ENCODE data around the gene AP1M1.

AP1M1 gene

GRCh38 chr19:16260812-16261161, 63.1 kb downstream of the AP1M1 start:
- POLR2A ChIA-PET: no interaction called here
- DNase-seq (ENCODE audit: extremely low spot score): no peak

GRCh38 chr19:16261584-16262368, 64.1 kb downstream of the AP1M1 start:
- no peak for TF ChIP-seq SUZ12 (IDR thresholded peaks at IDR 0.05)
- no peak for TF ChIP-seq ELF4 (IDR thresholded peaks at IDR 0.05)
- TF ChIP-seq ARNT (IDR thresholded peaks at IDR 0.05): no peak
- TF ChIP-seq BHLHE40 (IDR thresholded peaks at IDR 0.05; ENCODE audit: borderline replicate concordance): no peak
- no peak for TF ChIP-seq FOXK2 (IDR thresholded peaks at IDR 0.05)
- no peak for TF ChIP-seq CTBP1 (IDR thresholded peaks at IDR 0.05; ENCODE audit: borderline replicate concordance)
- TF ChIP-seq NFRKB (IDR thresholded peaks at IDR 0.05): no peak
- no peak for TF ChIP-seq PKNOX1 (IDR thresholded peaks at IDR 0.05)
- no peak for TF ChIP-seq LEF1 (IDR thresholded peaks at IDR 0.05; ENCODE audit: borderline replicate concordance)
- TF ChIP-seq FOXA1 (IDR thresholded peaks at IDR 0.05): no peak
- TF ChIP-seq ZNF384 (IDR thresholded peaks at IDR 0.05): no peak
- no peak for TF ChIP-seq HDGF (IDR thresholded peaks at IDR 0.05; ENCODE audit: borderline replicate concordance)
- no peak for TF ChIP-seq FOXM1 (IDR thresholded peaks at IDR 0.05; ENCODE audit: borderline replicate concordance)
- no peak for TF ChIP-seq SP1 (IDR thresholded peaks at IDR 0.05)
- no peak for TF ChIP-seq L3MBTL2 (conservative IDR thresholded peaks at IDR 0.05)
- no peak for TF ChIP-seq TARDBP (IDR thresholded peaks at IDR 0.05)
- DNase-seq (ENCODE audit: extremely low spot score): no peak
- ChIA-PET CTCF (no interaction called here), POLR2A (no interaction called here)

More at GRCh38 chr19:16260812-16261161, 63.1 kb downstream of the AP1M1 start:
- CTCF ChIA-PET: no interaction called here
- TF ChIP-seq FOXA1 (IDR thresholded peaks at IDR 0.05) (no peak), ARNT (IDR thresholded peaks at IDR 0.05) (no peak), NFRKB (IDR thresholded peaks at IDR 0.05) (no peak), FOXM1 (IDR thresholded peaks at IDR 0.05; ENCODE audit: borderline replicate concordance) (no peak), SUZ12 (IDR thresholded peaks at IDR 0.05) (no peak), TARDBP (IDR thresholded peaks at IDR 0.05) (no peak), SP1 (IDR thresholded peaks at IDR 0.05) (no peak), L3MBTL2 (conservative IDR thresholded peaks at IDR 0.05) (no peak), ELF4 (IDR thresholded peaks at IDR 0.05) (no peak), LEF1 (IDR thresholded peaks at IDR 0.05; ENCODE audit: borderline replicate concordance) (no peak), BHLHE40 (IDR thresholded peaks at IDR 0.05; ENCODE audit: borderline replicate concordance) (no peak), CTBP1 (IDR thresholded peaks at IDR 0.05; ENCODE audit: borderline replicate concordance) (no peak)

GRCh38 chr19:16262618-16263017, 64.9 kb downstream of the AP1M1 start:
- CTCF ChIA-PET: interaction anchor here (0.6 to 0.7 kb wide), 2 partner anchors 47 to 105 kb away, joined by 4 to 6 read pairs; no protein-coding TSS in a partner anchor
- POLR2A ChIA-PET: no interaction called here
- no peak for DNase-seq (ENCODE audit: extremely low spot score)
- no peak for TF ChIP-seq L3MBTL2 (conservative IDR thresholded peaks at IDR 0.05)
- TF ChIP-seq SP1 (IDR thresholded peaks at IDR 0.05): no peak

GRCh38 chr19:16263141-16263761, 65.5 kb downstream of the AP1M1 start:
- no peak for DNase-seq (ENCODE audit: extremely low spot score)
- ChIA-PET CTCF (interaction anchor here (0.6 to 0.7 kb wide), 2 partner anchors 48 to 104 kb away, joined by 4 to 6 read pairs; no protein-coding TSS in a partner anchor), POLR2A (no interaction called here)
- TF ChIP-seq SP1 (IDR thresholded peaks at IDR 0.05): no peak
- TF ChIP-seq NFRKB (IDR thresholded peaks at IDR 0.05): no peak
- no peak for TF ChIP-seq ZNF384 (IDR thresholded peaks at IDR 0.05)
- no peak for TF ChIP-seq BHLHE40 (IDR thresholded peaks at IDR 0.05; ENCODE audit: borderline replicate concordance)

- ChIA-PET CTCF (no interaction called here), POLR2A (no interaction called here)
- TF ChIP-seq SUZ12 (IDR thresholded peaks at IDR 0.05) (no peak), ELF4 (IDR thresholded peaks at IDR 0.05) (no peak), FOXK2 (IDR thresholded peaks at IDR 0.05) (no peak), BHLHE40 (IDR thresholded peaks at IDR 0.05; ENCODE audit: borderline replicate concordance) (no peak), PKNOX1 (IDR thresholded peaks at IDR 0.05) (no peak), L3MBTL2 (conservative IDR thresholded peaks at IDR 0.05) (no peak), CTBP1 (IDR thresholded peaks at IDR 0.05; ENCODE audit: borderline replicate concordance) (no peak), TARDBP (IDR thresholded peaks at IDR 0.05) (no peak)
- DNase-seq (ENCODE audit: extremely low spot score): no peak
Measured at GRCh38 chr19:16265205-16265604, 67.5 kb downstream of the AP1M1 start.

GRCh38 chr19:16265890-16266585, 68.3 kb downstream of the AP1M1 start:
- CTCF ChIA-PET: no interaction called here

More at GRCh38 chr19:16265890-16266585, 68.3 kb downstream of the AP1M1 start:
- no peak for TF ChIP-seq HDGF (IDR thresholded peaks at IDR 0.05; ENCODE audit: borderline replicate concordance)
- TF ChIP-seq ARNT (IDR thresholded peaks at IDR 0.05): no peak
- no peak for TF ChIP-seq TARDBP (IDR thresholded peaks at IDR 0.05)
- TF ChIP-seq PKNOX1 (IDR thresholded peaks at IDR 0.05): no peak
- no peak for TF ChIP-seq FOXM1 (IDR thresholded peaks at IDR 0.05; ENCODE audit: borderline replicate concordance)
- no peak for TF ChIP-seq SUZ12 (IDR thresholded peaks at IDR 0.05)
- TF ChIP-seq L3MBTL2 (conservative IDR thresholded peaks at IDR 0.05): no peak
- TF ChIP-seq FOXK2 (IDR thresholded peaks at IDR 0.05): no peak
- TF ChIP-seq FOXA1 (IDR thresholded peaks at IDR 0.05): no peak
- no peak for DNase-seq (ENCODE audit: extremely low spot score)
- POLR2A ChIA-PET: no interaction called here
